Colonic mucosa (tissue), 4 donors: ENCODE results near the gene TOPAZ1. TPM values are rescaled to one million over a fixed set of nuclear protein-coding genes. Genes with fewer than 3 reads are reported as not detected.
A peak's percentile ranks its signal among the peaks of the same experiment; 100 is the strongest.
"Not testable (repeated sequence)": the region's sequence is repeated elsewhere in the genome, so short reads cannot be mapped to it uniquely, and the experiment has no call there.

Experiments used
- DNase-seq: peaks from one replicate; pipeline ENCODE4 v3.0.0-alpha.2; 2020
- H3K27ac ChIP-seq: fragments of 200-600 bp; one replicate; pipeline ENCODE4 v1.8.0; 2021
- H3K27me3 ChIP-seq: fragments of 200-600 bp; one replicate; pipeline ENCODE4 v1.8.0; 2021
- H3K36me3 ChIP-seq: fragments of 200-600 bp; one replicate; pipeline ENCODE4 v1.8.0; 2021
- H3K4me1 ChIP-seq: fragments of 200-600 bp; one replicate; pipeline ENCODE4 v1.8.0; 2021; ENCODE audit warnings: mild to moderate bottlenecking
- H3K4me3 ChIP-seq: fragments of 200-600 bp; one replicate; pipeline ENCODE4 v1.8.0; 2021
- H3K9ac ChIP-seq, 2 donors: one replicate each; pipeline ENCODE4 v1.7.0; 2013; ENCODE audit warnings: control low read depth in 2 of 2, low read depth in 2 of 2, low read length in 2 of 2
- H3K9me3 ChIP-seq: fragments of 200-600 bp; one replicate; pipeline ENCODE4 v1.8.0; 2021
- intact Hi-C: fragments of 100-400 bp; cut with DNase I; formaldehyde crosslinking; loops from one replicate; pipeline ENCODE4 v1.14.1; 2022
- total RNA-seq, 2 donors: library from RNA; stranded (reverse); fragmentation: NEBNext Ultra II Directional in 1 of 2; extraction: Animal tissue kit (Norgen Biotek cat#: 25700) in 1 of 2; gene quantifications; one replicate each; pipeline ENCODE4 v1.2.1, GENCODE V29; 2021
- TF ChIP-seq, protein P1 (sequence below): fragments of 200-600 bp; IDR thresholded peaks from one replicate; pipeline ENCODE4 v1.8.0; 2022; ENCODE audit warnings: antibody characterized with exemption, mild to moderate bottlenecking
- donor health status: healthy.
- donor health status: DM: no; HTN: no; CAD: no.
- donor health status: DM: no; HTN: no; CAD: no.

TOPAZ1 gene
- total RNA-seq, 2 donors from 2014 or later = not detected

DNA sequence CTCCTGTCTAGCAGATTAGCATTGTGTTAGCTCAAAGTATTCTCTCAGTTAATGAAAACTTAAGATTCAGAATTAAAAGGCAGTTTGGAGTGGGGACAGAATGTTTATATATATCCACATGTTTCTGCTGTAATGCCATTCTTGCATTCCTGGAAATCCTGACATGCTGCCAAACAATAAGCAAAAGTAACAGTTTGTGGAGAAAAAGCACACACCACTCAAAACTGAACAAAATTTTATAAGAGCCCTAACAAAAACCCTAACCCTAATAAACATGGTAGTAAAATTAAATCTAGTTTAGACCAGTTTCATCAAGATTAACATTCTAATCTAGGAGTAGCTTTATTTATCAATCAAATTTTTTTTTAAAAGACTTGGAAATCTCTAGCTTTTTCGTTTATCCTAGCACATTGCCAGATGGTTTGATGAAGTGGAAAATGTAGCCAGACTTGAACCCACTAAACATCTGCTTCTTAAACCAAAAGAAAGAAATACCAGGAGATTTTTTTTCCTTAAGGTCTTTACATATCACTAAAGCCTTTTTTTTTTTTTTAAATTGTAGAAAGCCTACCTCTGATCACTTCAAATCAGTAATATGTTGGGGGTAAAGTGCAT is 100.6 kb downstream of the TOPAZ1 start:
- intact Hi-C loops = no loop called here
- Histone ChIP-seq H3K9ac (no peak overlapping the region), H3K36me3 (no peaks in the 10 kb centered on the region), H3K27ac (no peak overlapping the region), H3K4me1 (peaks cover 5% of the 10 kb centered on the region), H3K4me3 (no peak overlapping the region), H3K27me3 (no peaks in the 10 kb centered on the region), H3K9me3 (no peaks in the 10 kb centered on the region)
- no peak for DNase-seq
- TF ChIP-seq, protein P1, sequence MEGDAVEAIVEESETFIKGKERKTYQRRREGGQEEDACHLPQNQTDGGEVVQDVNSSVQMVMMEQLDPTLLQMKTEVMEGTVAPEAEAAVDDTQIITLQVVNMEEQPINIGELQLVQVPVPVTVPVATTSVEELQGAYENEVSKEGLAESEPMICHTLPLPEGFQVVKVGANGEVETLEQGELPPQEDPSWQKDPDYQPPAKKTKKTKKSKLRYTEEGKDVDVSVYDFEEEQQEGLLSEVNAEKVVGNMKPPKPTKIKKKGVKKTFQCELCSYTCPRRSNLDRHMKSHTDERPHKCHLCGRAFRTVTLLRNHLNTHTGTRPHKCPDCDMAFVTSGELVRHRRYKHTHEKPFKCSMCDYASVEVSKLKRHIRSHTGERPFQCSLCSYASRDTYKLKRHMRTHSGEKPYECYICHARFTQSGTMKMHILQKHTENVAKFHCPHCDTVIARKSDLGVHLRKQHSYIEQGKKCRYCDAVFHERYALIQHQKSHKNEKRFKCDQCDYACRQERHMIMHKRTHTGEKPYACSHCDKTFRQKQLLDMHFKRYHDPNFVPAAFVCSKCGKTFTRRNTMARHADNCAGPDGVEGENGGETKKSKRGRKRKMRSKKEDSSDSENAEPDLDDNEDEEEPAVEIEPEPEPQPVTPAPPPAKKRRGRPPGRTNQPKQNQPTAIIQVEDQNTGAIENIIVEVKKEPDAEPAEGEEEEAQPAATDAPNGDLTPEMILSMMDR = no peak

DNA sequence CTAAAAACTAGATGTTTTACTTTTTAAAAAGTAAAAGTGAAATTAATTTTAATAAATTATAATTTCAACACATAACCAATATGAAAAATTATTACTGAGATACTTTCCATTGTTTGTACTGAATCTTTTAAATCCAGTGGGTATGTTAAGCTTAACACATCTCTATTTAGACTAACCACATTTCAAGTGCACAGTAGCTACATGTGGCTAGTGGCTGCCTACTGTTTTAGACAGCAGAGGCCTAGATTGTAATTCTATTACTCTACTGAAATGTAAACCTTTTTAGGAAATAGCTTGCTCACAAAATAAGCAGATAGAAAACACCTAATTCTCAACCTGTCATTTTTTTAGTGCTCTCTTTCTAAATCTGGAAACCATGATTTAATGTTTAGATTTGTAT is 101.7 kb downstream of the TOPAZ1 start:
- H3K36me3 ChIP-seq = no peaks in the 10 kb centered on the region
- no peaks in the 10 kb centered on the region for H3K9me3 ChIP-seq
- DNase-seq = no peak
- no peak overlapping the region for H3K27ac ChIP-seq
- H3K27me3 ChIP-seq = no peaks in the 10 kb centered on the region
- no peak overlapping the region for H3K9ac ChIP-seq
- intact Hi-C loops = no loop called here
- peaks cover 5% of the 10 kb centered on the region for H3K4me1 ChIP-seq
- TF ChIP-seq, protein P1 = no peak
- no peak overlapping the region for H3K4me3 ChIP-seq

DNA sequence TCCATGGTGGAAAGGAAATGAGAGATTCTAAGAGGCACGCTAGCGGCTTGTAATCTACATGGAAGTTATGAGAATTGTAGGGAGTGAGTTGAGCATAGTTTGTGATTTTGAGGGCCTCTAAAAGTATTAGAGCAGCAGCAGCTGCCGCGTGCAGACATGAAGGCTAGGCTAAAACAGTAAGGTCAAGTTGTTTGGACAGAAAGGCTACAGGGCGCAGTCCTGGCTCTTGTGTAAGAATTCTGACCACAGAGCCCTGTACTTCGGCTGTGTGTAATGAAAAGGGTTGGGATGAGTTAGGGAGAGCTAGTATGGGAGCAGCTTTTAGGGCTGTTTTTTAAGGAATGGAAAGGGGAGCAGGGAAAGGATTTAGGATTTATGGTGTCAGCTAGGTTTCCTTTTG is 104.9 kb downstream of the TOPAZ1 start:
- intact Hi-C loops, H3K27ac ChIP-seq: not testable (repeated sequence)

DNA sequence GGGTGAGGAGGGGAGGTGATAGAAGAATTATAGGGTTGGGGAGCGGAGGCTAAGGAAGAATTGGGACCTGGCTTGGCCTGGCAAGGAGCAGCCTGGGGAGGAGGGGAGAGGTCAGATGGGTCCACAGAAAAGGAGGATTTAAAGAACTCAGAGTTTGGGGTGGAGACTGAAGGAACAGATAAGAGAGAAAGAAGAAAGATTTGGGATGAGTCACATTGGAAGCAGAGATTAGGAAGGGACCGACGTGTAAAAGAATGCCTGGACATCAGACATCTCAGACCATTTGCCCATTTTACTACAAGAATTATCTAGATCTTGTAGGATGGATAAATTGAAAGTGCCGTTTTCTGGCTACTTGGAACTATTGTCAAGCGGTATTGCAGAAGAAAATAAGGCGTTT is 107.3 kb downstream of the TOPAZ1 start:
- no peak for DNase-seq
- intact Hi-C loops = no loop called here
- Histone ChIP-seq H3K4me1 (no peaks in the 10 kb centered on the region), H3K27ac (no peak overlapping the region), H3K9me3 (no peaks in the 10 kb centered on the region), H3K4me3 (no peak overlapping the region), H3K36me3 (no peaks in the 10 kb centered on the region), H3K9ac (no peak overlapping the region), H3K27me3 (no peaks in the 10 kb centered on the region)
- TF ChIP-seq, protein P1 = no peak

More for the DNA sequence above, 104.9 kb downstream of the TOPAZ1 start:
- not testable (repeated sequence) for H3K36me3 ChIP-seq, H3K4me3 ChIP-seq, H3K4me1 ChIP-seq, H3K27me3 ChIP-seq, H3K9me3 ChIP-seq, DNase-seq
- peak overlapping the region in 1 of 2 donors; percentile 12 for H3K9ac ChIP-seq

DNA sequence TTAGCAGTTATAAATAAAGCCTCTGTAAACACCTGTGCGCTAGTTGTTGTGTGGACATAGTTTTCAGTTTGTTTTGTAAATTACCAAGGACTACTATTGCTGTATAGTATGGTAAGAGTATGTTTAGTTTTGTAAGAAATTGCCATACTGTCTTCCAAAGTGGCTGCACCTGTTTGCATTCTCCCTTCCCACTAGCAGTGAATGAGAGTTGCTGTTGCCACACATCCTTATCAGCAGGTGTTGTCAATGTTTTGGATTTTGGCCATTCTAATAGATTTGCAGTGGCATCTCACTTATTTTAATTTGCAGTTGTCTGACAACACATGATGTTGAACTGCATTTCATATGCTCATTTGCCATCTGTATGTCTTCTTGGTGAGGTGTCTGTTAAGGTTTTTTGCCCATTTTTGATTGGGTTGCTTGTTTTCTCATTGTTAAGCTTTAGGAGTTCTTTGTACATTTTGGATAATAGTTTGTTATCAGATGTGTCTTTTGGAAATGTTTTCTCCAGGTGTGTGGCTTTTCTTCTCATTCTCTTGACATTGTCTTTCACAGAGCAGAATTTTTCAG is 111.8 kb downstream of the TOPAZ1 start:
- no peak overlapping the region for H3K4me3 ChIP-seq
- intact Hi-C loops = no loop called here
- H3K36me3 ChIP-seq = no peaks in the 10 kb centered on the region
- no peak for DNase-seq
- H3K9ac ChIP-seq = no peak overlapping the region
- no peak overlapping the region for H3K27ac ChIP-seq
- no peaks in the 10 kb centered on the region for H3K9me3 ChIP-seq
- H3K27me3 ChIP-seq = no peaks in the 10 kb centered on the region
- no peaks in the 10 kb centered on the region for H3K4me1 ChIP-seq
- TF ChIP-seq, protein P1 = no peak

DNA sequence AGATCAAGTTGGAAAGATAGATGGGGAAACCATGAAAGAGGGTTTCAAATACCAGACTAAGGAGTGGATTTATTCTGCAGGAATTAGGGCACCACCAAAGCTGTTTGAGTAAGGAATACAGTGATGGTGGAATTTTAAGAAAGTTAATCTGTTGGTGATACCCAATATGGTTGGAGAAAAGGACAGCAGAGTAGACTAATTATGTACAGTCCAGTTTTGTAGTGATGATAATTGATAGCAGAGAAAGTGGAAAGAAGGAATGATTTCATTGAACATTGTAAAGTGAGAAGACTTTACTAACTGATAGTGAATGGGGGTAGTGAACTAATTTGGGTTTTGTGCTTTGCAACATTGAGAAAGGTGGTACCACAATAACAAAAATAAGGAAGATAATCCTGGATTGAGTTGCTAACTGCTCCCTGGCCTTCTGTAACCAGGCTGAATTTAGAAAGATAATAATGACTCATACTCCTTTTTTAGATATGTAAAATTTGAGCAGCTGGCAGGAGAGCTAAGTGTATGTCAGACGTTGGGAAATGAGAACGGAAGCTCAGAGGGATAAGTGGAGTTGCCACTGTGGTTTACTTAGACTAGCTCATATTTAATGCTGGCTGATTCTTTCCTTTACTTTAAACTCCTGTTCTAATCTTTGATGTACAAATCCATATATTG is 113.8 kb downstream of the TOPAZ1 start:
- Histone ChIP-seq H3K4me1 (no peaks in the 10 kb centered on the region), H3K9me3 (no peaks in the 10 kb centered on the region), H3K27me3 (no peaks in the 10 kb centered on the region), H3K36me3 (no peaks in the 10 kb centered on the region), H3K9ac (no peak overlapping the region), H3K27ac (no peak overlapping the region), H3K4me3 (no peak overlapping the region)
- intact Hi-C loops = no loop called here
- TF ChIP-seq, protein P1 = no peak
- no peak for DNase-seq
